ENCODE measurements around the gene NEGR1.

Gene NEGR1

DNA sequence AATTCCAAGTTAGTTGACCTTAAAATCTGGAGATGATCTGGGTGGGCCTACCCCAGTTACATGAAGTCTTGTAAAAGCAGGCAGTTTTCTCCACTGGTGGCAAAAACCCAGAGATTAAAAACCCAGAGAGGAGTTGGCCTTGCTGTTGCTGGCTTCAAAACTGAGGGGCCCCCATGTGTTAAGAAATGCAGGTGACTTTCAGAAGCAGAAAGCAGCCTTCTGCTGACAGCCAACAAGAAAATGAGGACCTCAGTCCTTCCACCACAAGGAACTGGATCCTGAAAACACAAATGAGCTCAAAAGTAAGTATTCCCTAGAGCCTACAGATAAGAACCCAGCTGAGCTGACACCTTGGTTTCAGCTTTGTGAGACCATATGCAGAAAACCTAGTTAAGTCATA is 857.8 kb downstream of the NEGR1 start:
- DNase-seq = no peak

- DNase-seq = no peak
These were observed 860.1 kb downstream of the NEGR1 start for GRCh38 chr1:71422221-71422620.

DNA sequence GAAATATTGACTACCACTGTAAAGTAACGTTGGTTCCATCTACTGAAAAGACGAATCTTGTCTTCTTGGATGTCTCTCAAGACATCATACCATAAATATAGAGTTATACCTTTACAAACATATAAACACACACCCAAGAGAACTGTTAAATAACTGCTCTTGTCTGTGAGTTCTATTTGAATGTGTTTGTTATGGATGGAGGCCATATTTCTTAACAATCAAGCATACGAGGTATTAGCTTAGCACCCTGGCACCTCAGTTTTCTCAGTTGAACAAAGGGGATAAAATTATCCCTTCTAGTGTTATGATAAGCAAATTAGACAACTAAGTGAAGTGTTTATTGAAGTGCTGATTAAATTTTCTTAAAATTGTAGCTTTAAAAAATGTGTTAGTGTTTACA is 864.9 kb downstream of the NEGR1 start:
- DNase-seq = no peak

GRCh38 chr1:71414179-71414578 is 868.2 kb downstream of the NEGR1 start:
- no peak for DNase-seq

GRCh38 chr1:71413441-71414175 is 868.7 kb downstream of the NEGR1 start:
- DNase-seq = no peak

- DNase-seq = no peak
These were observed 882.3 kb downstream of the NEGR1 start for GRCh38 chr1:71400050-71400449.

DNA sequence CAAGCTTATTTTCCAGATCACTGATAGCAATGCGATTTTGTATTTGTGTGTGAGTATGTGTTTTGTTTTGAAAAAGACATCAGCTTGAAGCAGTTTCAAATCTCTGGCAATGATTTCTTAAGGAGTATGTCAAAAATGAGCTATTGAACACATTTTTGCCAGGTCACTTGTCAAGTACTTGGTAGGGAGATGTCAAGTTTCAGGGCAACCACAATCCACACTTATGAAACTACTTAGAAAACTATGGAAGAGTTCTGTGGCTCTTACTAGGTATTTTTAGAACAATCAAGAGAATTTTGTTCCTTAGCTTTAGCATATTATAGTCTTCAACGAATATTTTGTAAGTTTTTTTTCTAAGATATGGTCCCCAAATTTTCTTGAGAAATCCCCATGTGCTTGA is 882.7 kb downstream of the NEGR1 start:
- no peak for DNase-seq

GRCh38 chr1:71393301-71393700 is 889.0 kb downstream of the NEGR1 start:
- DNase-seq = no peak

DNA sequence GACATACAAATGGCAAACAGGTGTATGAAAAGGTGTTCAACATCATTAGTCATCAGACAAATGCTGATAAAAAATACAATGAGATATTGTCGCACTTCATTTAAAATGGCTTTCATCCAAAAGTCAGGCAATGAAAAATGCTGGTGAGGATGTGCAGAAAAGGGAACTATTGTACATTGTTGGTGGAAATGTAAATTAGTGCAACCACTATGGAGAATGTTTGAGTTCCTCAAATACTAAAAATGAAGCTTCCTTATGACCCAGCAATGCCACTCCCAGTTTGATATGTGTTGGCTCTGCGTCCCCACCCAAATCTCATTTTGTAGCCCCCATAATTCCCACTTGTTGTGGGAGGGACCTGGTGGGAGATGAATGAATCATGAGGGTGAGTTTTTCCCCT is 891.8 kb downstream of the NEGR1 start:
- DNase-seq = no peak

- DNase-seq = no peak
These were observed 904.5 kb downstream of the NEGR1 start for GRCh38 chr1:71377886-71378285.

DNA sequence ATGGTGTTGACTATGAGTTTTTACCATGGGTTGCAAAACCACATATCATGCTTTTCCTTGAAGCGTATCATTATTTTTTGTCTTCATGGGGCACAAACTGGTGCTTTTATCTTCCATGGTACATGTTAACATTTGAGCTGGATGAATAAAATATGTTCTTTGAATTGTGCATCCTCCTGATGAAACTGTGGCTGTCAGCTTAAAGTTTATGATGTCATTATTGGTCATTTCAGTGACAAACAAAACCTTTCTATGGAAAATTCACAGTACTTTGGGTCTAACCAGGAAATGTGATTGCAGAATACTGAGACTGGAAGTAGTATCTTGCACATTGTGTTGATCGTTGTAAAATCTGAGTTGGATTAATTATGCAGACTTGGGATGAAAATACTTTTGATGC is 909.8 kb downstream of the NEGR1 start:
- no peak for DNase-seq

GRCh38 chr1:71371581-71371980 is 910.8 kb downstream of the NEGR1 start:
- DNase-seq = no peak

GRCh38 chr1:71364236-71364635 is 918.1 kb downstream of the NEGR1 start:
- peak; percentile 7 for DNase-seq

DNA sequence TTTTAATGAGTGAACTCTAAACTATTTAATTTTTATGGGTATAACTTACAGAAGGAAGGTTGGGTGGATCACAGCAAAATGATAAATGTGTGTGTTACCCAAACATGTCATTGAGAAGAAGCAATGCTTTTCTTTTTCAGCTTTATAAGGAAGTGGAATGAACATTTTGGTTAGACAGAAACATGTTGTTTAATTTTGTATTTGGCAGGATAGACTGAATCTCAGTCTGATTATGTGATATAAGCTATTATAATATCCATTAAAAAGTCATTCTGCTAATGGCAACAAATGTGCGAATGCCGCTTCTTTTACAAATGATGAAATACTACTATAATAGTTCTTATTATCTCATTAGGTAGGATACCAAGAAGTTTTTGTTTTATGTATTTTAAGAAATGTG is 919.6 kb downstream of the NEGR1 start:
- DNase-seq = no peak

DNA sequence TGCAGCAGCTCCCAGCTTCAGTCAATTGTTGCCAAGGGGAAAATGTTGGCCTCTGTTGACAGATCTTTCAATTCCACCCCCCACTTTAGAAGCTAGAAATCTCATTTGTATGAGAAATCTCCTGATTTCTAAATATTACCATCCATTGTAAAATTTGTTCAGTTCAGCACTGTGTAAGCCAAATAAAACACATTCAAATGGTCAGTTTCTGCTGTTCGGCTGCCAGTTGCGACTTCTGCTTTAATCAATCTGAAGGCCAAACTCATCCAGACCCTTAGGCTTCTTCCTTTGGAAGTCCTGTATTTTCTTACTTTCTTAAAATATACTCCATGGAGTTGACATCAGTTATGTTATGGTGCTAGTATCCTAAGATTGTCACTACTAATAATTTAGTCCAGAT is 920.3 kb downstream of the NEGR1 start:
- DNase-seq = no peak

GRCh38 chr1:71357708-71358107 is 924.6 kb downstream of the NEGR1 start:
- DNase-seq = no peak

DNA sequence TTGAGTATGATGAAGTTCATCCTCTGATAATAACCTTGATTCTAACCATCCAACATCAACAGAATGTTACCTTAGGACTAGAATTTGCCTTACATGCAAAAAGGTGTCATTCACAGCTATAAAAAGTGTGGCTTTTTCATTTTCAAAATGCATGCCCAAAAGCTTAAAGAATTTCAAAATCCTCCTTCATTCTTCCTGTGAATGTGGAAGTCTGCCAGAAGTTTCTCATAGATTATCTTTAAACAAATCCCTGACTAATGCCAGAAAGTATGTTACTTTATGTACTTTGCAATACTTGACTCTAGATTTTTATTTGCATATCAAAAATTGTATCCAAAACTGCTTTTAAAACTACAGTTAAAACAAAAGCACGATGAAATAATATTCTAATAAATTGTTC is 930.9 kb downstream of the NEGR1 start:
- DNase-seq = peak; percentile 78

GRCh38 chr1:71350805-71351204 is 931.5 kb downstream of the NEGR1 start:
- peak; percentile 27 for DNase-seq

- DNase-seq = no peak
These were observed 932.0 kb downstream of the NEGR1 start for GRCh38 chr1:71350330-71350729.

Data from EL (cell line).